ENCODE results near the gene TASP1.

- TF ChIP-seq REST (IDR thresholded peaks at IDR 0.05; ENCODE audit: borderline replicate concordance) (no peak), CTCF (IDR thresholded peaks at IDR 0.05; ENCODE audit: poor library complexity, severe bottlenecking) (no peak), POLR2AphosphoS5 (IDR thresholded peaks at IDR 0.05) (no peak), EZH2 (IDR thresholded peaks at IDR 0.05; ENCODE audit: borderline replicate concordance, insufficient read depth, low read length, poor library complexity, severe bottlenecking) (no peak), EP300 (conservative IDR thresholded peaks at IDR 0.05; ENCODE audit: poor library complexity, severe bottlenecking) (no peak)
Observed at GRCh38 chr20:13396826-13397225, 241.9 kb downstream of the TASP1 start.

Measured in neural cell (in vitro differentiated cells).